DOHH2 (cell line): ENCODE measurements around the gene FAM234A.

Source experiments
- H3F3A ChIP-seq: fragments of 200-600 bp; sonication (generic), shearing (Covaris generic); 2 replicates; pipeline ENCODE4 v1.6.0; 2016; ENCODE audit warnings: antibody characterized with exemption, mild to moderate bottlenecking; ENCODE audit not compliant: control insufficient read depth, insufficient read depth
- H3K27ac ChIP-seq: fragments of 200-600 bp; sonication (generic); 2 replicates; pipeline ENCODE4 v1.5.1; 2014; ENCODE audit warnings: low read depth, mild to moderate bottlenecking, low read length, moderate library complexity
- H3K27me3 ChIP-seq: fragments of 200-600 bp; sonication (generic); 2 replicates; pipeline ENCODE4 v1.6.1; 2014; ENCODE audit warnings: mild to moderate bottlenecking, low read length, mixed read lengths; ENCODE audit not compliant: control insufficient read depth
- H3K36me3 ChIP-seq: fragments of 200-600 bp; sonication (generic); 2 replicates; pipeline ENCODE4 v1.6.1; 2014; ENCODE audit warnings: mild to moderate bottlenecking, low read length, moderate library complexity, mixed read lengths; ENCODE audit not compliant: control insufficient read depth
- H3K4me1 ChIP-seq: fragments of 200-600 bp; sonication (generic); 2 replicates; pipeline ENCODE4 v1.6.1; 2014; ENCODE audit warnings: mild to moderate bottlenecking, low read length, mixed read lengths; ENCODE audit not compliant: control insufficient read depth
- H3K4me2 ChIP-seq: fragments of 200-600 bp; sonication (generic); 2 replicates; pipeline ENCODE4 v1.6.0; 2014; ENCODE audit warnings: mild to moderate bottlenecking, low read length, moderate library complexity
- H3K4me3 ChIP-seq: fragments of 200-600 bp; sonication (generic); 2 replicates; pipeline ENCODE4 v1.5.1; 2014; ENCODE audit warnings: mild to moderate bottlenecking, low read length, mixed read lengths
- H3K79me2 ChIP-seq: fragments of 200-600 bp; sonication (generic); 2 replicates; pipeline ENCODE4 v1.6.1; 2014; ENCODE audit warnings: mild to moderate bottlenecking, low read length, mixed read lengths; ENCODE audit not compliant: control insufficient read depth
- H3K9me2 ChIP-seq: fragments of 200-600 bp; sonication (generic); replicated peaks from 2 replicates; pipeline ENCODE4 v1.6.1; 2014; ENCODE audit warnings: mild to moderate bottlenecking, low read length, mixed read lengths; ENCODE audit not compliant: control insufficient read depth
- H3K9me3 ChIP-seq: fragments of 200-600 bp; sonication (generic); 2 replicates; pipeline ENCODE4 v1.6.1; 2014; ENCODE audit warnings: antibody characterized with exemption, low read length, mixed read lengths; ENCODE audit not compliant: control insufficient read depth, insufficient read depth
- H4K20me1 ChIP-seq: fragments of 200-600 bp; sonication (generic); 2 replicates; pipeline ENCODE4 v1.6.0; 2014; ENCODE audit warnings: low read depth, mild to moderate bottlenecking, antibody characterized with exemption, low read length, moderate library complexity; ENCODE audit not compliant: control insufficient read depth, insufficient read depth
- CTCF ChIP-seq: fragments of 200-600 bp; sonication (generic); IDR thresholded peaks from one replicate; pipeline ENCODE4 v1.5.1; 2014; ENCODE audit warnings: antibody characterized with exemption, mild to moderate bottlenecking, low read depth, low read length; ENCODE audit not compliant: poor library complexity, severe bottlenecking
- EZH2phosphoT487 ChIP-seq: fragments of 200-600 bp; sonication (generic); IDR thresholded peaks from 2 replicates; pipeline ENCODE4 v1.6.1; 2017; ENCODE audit warnings: borderline replicate concordance, mild to moderate bottlenecking, antibody characterized with exemption, low read length, moderate library complexity, mixed read lengths

FAM234A gene

GRCh38 chr16:314351-314750, 79.7 kb downstream of the FAM234A start:
- Histone ChIP-seq H3K4me2 (no peak overlapping the region), H3F3A (no peaks in the 10 kb centered on the region), H3K27ac (no peak overlapping the region), H3K36me3 (peaks cover 23% of the 10 kb centered on the region), H3K4me1 (no peaks in the 10 kb centered on the region), H3K27me3 (no peaks in the 10 kb centered on the region), H3K4me3 (no peak overlapping the region), H4K20me1 (no peaks in the 10 kb centered on the region), H3K9me3 (no peaks in the 10 kb centered on the region), H3K9me2 (no peaks in the 10 kb centered on the region), H3K79me2 (peaks cover 41% of the 10 kb centered on the region)
- TF ChIP-seq EZH2phosphoT487, result no peak

- no peaks in the 10 kb centered on the region for H4K20me1 ChIP-seq
- no peak overlapping the region for H3K4me3 ChIP-seq
- H3K27ac ChIP-seq, result no peak overlapping the region
- no peaks in the 10 kb centered on the region for H3F3A ChIP-seq
- H3K4me1 ChIP-seq, result no peaks in the 10 kb centered on the region
- no peak overlapping the region for H3K4me2 ChIP-seq
- H3K36me3 ChIP-seq, result peaks cover 21% of the 10 kb centered on the region
- H3K9me2 ChIP-seq, result no peaks in the 10 kb centered on the region
- H3K27me3 ChIP-seq, result no peaks in the 10 kb centered on the region
- TF ChIP-seq EZH2phosphoT487, result no peak
- TF ChIP-seq CTCF, result no peak
- H3K79me2 ChIP-seq, result peaks cover 46% of the 10 kb centered on the region
- H3K9me3 ChIP-seq, result no peaks in the 10 kb centered on the region
These were observed 80.2 kb downstream of the FAM234A start for GRCh38 chr16:314795-315299.
